ENCODE data around the gene ZNF451.
"Not testable (repeated sequence)": the region's sequence is repeated elsewhere in the genome, so short reads cannot be mapped to it uniquely, and the experiment has no call there.

Gene ZNF451

GRCh38 chr6:57089687-57090457 is at the start of gene ZNF451:
Gene ZNF451, plus strand, starts transcription at chr6:57090188. Its CDS starts 66 bp downstream, at chr6:57090254.
- DNase-seq = peak; percentile 95

- DNase-seq = not testable (repeated sequence)
Measured at GRCh38 chr6:57044061-57044460, 45.9 kb upstream of the ZNF451 start.

- no peak for DNase-seq
Measured at GRCh38 chr6:57044568-57044967, 45.4 kb upstream of the ZNF451 start.

GRCh38 chr6:57046332-57047256 is 43.4 kb upstream of the ZNF451 start, which contains the start of gene KIAA1586:
Gene KIAA1586, plus strand, starts transcription at chr6:57046693. Its CDS starts 63 bp downstream, at chr6:57046756.
- peak; percentile 78 for DNase-seq

GRCh38 chr6:57047257-57047585 is 42.8 kb upstream of the ZNF451 start:
- not testable (repeated sequence) for DNase-seq

GRCh38 chr6:57047859-57048258 is 42.1 kb upstream of the ZNF451 start:
- DNase-seq = not testable (repeated sequence)

- no peak for DNase-seq
Measured at GRCh38 chr6:57048577-57048976, 41.4 kb upstream of the ZNF451 start.

- no peak for DNase-seq
Measured at GRCh38 chr6:57063847-57064246, 26.1 kb upstream of the ZNF451 start.

GRCh38 chr6:57064809-57065208 is 25.2 kb upstream of the ZNF451 start:
- DNase-seq = no peak

- DNase-seq = no peak
Measured at GRCh38 chr6:57068061-57068460, 21.9 kb upstream of the ZNF451 start.

- no peak for DNase-seq
Measured at GRCh38 chr6:57069228-57069627, 20.8 kb upstream of the ZNF451 start.

- DNase-seq = no peak
Measured at GRCh38 chr6:57069920-57070331, 20.1 kb upstream of the ZNF451 start.

GRCh38 chr6:57072108-57072507 is 17.9 kb upstream of the ZNF451 start:
- DNase-seq = no peak

GRCh38 chr6:57074383-57074782 is 15.6 kb upstream of the ZNF451 start:
- no peak for DNase-seq

- no peak for DNase-seq
Measured at GRCh38 chr6:57075092-57075491, 14.9 kb upstream of the ZNF451 start.

- no peak for DNase-seq
Measured at GRCh38 chr6:57078531-57079207, 11.3 kb upstream of the ZNF451 start.

GRCh38 chr6:57085471-57085870 is 4.5 kb upstream of the ZNF451 start:
- no peak for DNase-seq

GRCh38 chr6:57086843-57087242 is 3.1 kb upstream of the ZNF451 start:
- DNase-seq = no peak

GRCh38 chr6:57087916-57088315 is 2.1 kb upstream of the ZNF451 start:
- DNase-seq = no peak

- DNase-seq = no peak
Measured at GRCh38 chr6:57089265-57089664, 723 bp upstream of the ZNF451 start.

- not testable (repeated sequence) for DNase-seq
Measured at GRCh38 chr6:57090458-57091067, 575 bp downstream of the ZNF451 start.

- DNase-seq = not testable (repeated sequence)
Measured at GRCh38 chr6:57091375-57091774, 1.4 kb downstream of the ZNF451 start.

GRCh38 chr6:57094689-57095088 is 4.7 kb downstream of the ZNF451 start:
- DNase-seq = no peak
